ENCODE measurements around the gene GMPPA. TPM values are rescaled to one million over a fixed set of nuclear protein-coding genes. Genes with fewer than 3 reads are reported as not detected.

Gene GMPPA
- total and polyA plus RNA-seq, 9 of the 15 experiments (the other 6 are each of a cell fraction or from before 2014, with no cell fraction given): 7.0 to 101 (median 66.7) TPM

GRCh38 chr2:219459460-219460311 is 39.0 kb upstream of the GMPPA start (continued):
- no peak for TF ChIP-seq ZNF354B (CRISPR knock-in tag; IDR thresholded peaks at IDR 0.05)
- peak; percentile 18; the same call in 1 of the 2 replicates for TF ChIP-seq L3MBTL2 (IDR thresholded peaks at IDR 0.05)
- TF ChIP-seq RBFOX2 (IDR thresholded peaks at IDR 0.05; ENCODE audit: low read depth, low read length): peak; percentile 33; the same call in 1 of the 2 replicates
- no peak for TF ChIP-seq HDAC3 (IDR thresholded peaks at IDR 0.05; ENCODE audit: borderline replicate concordance, partially characterized antibody)
- peak; percentile 9; the same call in 1 of the 2 replicates for TF ChIP-seq TCF3 (CRISPR knock-in tag; IDR thresholded peaks at IDR 0.05)
- no peak for TF ChIP-seq NONO (IDR thresholded peaks at IDR 0.05; ENCODE audit: low read depth in 2 of 2, low read length in 1 of 2)
- TF ChIP-seq KLF13 (tag; IDR thresholded peaks at IDR 0.05; ENCODE audit: borderline replicate concordance, low read depth): no peak
- no peak for TF ChIP-seq ZNF778 (CRISPR knock-in tag; IDR thresholded peaks at IDR 0.05)
- TF ChIP-seq OTX1 (CRISPR knock-in tag; IDR thresholded peaks at IDR 0.05): no peak
- TF ChIP-seq HES1 (IDR thresholded peaks at IDR 0.05; ENCODE audit: low read depth): no peak
- no peak for TF ChIP-seq HEY1 (CRISPR knock-in tag; IDR thresholded peaks at IDR 0.05; ENCODE audit: borderline replicate concordance)
- TF ChIP-seq HOXB6 (CRISPR knock-in tag; IDR thresholded peaks at IDR 0.05; ENCODE audit: borderline replicate concordance): no peak
- 0 out of 2 replicates have a peak, but pooled peaks have one; percentile 14 for TF ChIP-seq NFIC (IDR thresholded peaks at IDR 0.05)
- TF ChIP-seq HDAC6 (IDR thresholded peaks at IDR 0.05; ENCODE audit: low read depth, low read length): no peak
- TF ChIP-seq ARID2 (IDR thresholded peaks at IDR 0.05): no peak
- TF ChIP-seq, protein P1, sequence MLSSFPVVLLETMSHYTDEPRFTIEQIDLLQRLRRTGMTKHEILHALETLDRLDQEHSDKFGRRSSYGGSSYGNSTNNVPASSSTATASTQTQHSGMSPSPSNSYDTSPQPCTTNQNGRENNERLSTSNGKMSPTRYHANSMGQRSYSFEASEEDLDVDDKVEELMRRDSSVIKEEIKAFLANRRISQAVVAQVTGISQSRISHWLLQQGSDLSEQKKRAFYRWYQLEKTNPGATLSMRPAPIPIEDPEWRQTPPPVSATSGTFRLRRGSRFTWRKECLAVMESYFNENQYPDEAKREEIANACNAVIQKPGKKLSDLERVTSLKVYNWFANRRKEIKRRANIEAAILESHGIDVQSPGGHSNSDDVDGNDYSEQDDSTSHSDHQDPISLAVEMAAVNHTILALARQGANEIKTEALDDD (IDR thresholded peaks at IDR 0.05): no peak
- no peak for TF ChIP-seq TRIM25 (IDR thresholded peaks at IDR 0.05; ENCODE audit: borderline replicate concordance)
- TF ChIP-seq SMC3 (conservative IDR thresholded peaks at IDR 0.05; ENCODE audit: insufficient read depth, low read depth, low read length): peak; percentile 75
- no peak for TF ChIP-seq CCNT2 (IDR thresholded peaks at IDR 0.05; ENCODE audit: borderline replicate concordance, extremely low read depth, insufficient read length, low read depth, low read length)
- no peak for TF ChIP-seq TFAM (CRISPR knock-in tag; conservative IDR thresholded peaks at IDR 0.05)
- TF ChIP-seq SRSF7 (optimal IDR thresholded peaks at IDR 0.05; ENCODE audit: low read depth, low read length): no peak
- TF ChIP-seq CHD4 (IDR thresholded peaks at IDR 0.05; ENCODE audit: insufficient read depth, insufficient replicate concordance, low read depth, low read length, poor library complexity, severe bottlenecking): no peak
- no peak for TF ChIP-seq SREBF1 (IDR thresholded peaks at IDR 0.05; ENCODE audit: borderline replicate concordance, low read depth, low read length)
- 0 out of 4 replicates have a peak, but pooled peaks of 1 of the 2 experiments have one; percentile 18 for TF ChIP-seq HDAC1 (IDR thresholded peaks at IDR 0.05)
- TF ChIP-seq, protein P2, sequence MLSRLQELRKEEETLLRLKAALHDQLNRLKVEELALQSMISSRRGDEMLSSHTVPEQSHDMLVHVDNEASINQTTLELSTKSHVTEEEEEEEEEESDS (CRISPR knock-in tag; IDR thresholded peaks at IDR 0.05): no peak

All from K562 (cell line).